Measurements from ENCODE around the gene GNB2. TPM values are rescaled to one million over a fixed set of nuclear protein-coding genes. Genes with fewer than 3 reads are reported as not detected.

Gene GNB2
- total RNA-seq, 1 donor from 2014 or later: 500 TPM

GRCh38 chr7:100682991-100683658, 9.6 kb downstream of the GNB2 start:
- Histone ChIP-seq H3K36me3 (peaks cover 77 to 91% of the 10 kb centered on the region in 2 donors), H3K4me1 (peaks cover 0 to 4% of the 10 kb centered on the region in 2 donors), H3K4me3 (no peak overlapping the region), H3K27me3 (no peaks in the 10 kb centered on the region), H3K27ac (no peak overlapping the region), H3K9me3 (no peaks in the 10 kb centered on the region)
- intact Hi-C loops (cut with DNase I): no loop called here
- no peak for TF ChIP-seq CTCF (IDR thresholded peaks at IDR 0.05)
- DNase-seq (ENCODE audit: low spot score in 2 of 2): no peak

GRCh38 chr7:100683659-100684533, 10.4 kb downstream of the GNB2 start:
- intact Hi-C loops (cut with DNase I): no loop called here
- no peaks in the 10 kb centered on the region for H3K9me3 ChIP-seq
- no peak overlapping the region for H3K4me3 ChIP-seq
- no peak for DNase-seq (ENCODE audit: low spot score in 2 of 2)
- H3K27ac ChIP-seq: no peak overlapping the region
- H3K27me3 ChIP-seq: no peaks in the 10 kb centered on the region
- no peak for TF ChIP-seq CTCF (IDR thresholded peaks at IDR 0.05)
- H3K36me3 ChIP-seq: peaks cover 78 to 91% of the 10 kb centered on the region in 2 donors
- peaks cover 0 to 2% of the 10 kb centered on the region in 2 donors for H3K4me1 ChIP-seq

GRCh38 chr7:100684534-100685042, 11.0 kb downstream of the GNB2 start:
- Histone ChIP-seq H3K27me3 (no peaks in the 10 kb centered on the region), H3K4me3 (no peak overlapping the region), H3K9me3 (no peaks in the 10 kb centered on the region), H3K4me1 (peaks cover 0 to 2% of the 10 kb centered on the region in 2 donors), H3K36me3 (peaks cover 76 to 86% of the 10 kb centered on the region in 2 donors), H3K27ac (no peak overlapping the region)
- intact Hi-C loops (cut with DNase I): no loop called here
- TF ChIP-seq CTCF (IDR thresholded peaks at IDR 0.05): no peak
- no peak for DNase-seq (ENCODE audit: low spot score in 2 of 2)

GRCh38 chr7:100685049-100685605, 11.6 kb downstream of the GNB2 start:
- no peak overlapping the region for H3K27ac ChIP-seq
- TF ChIP-seq CTCF (IDR thresholded peaks at IDR 0.05): no peak
- intact Hi-C loops (cut with DNase I): no loop called here
- peaks cover 0 to under 1% of the 10 kb centered on the region in 2 donors for H3K4me1 ChIP-seq
- H3K27me3 ChIP-seq: no peaks in the 10 kb centered on the region
- H3K9me3 ChIP-seq: no peaks in the 10 kb centered on the region
- no peak for DNase-seq (ENCODE audit: low spot score in 2 of 2)
- no peak overlapping the region for H3K4me3 ChIP-seq
- peaks cover 76 to 84% of the 10 kb centered on the region in 2 donors for H3K36me3 ChIP-seq

- intact Hi-C loops (cut with DNase I): no loop called here
- no peak overlapping the region for H3K4me3 ChIP-seq
- H3K27ac ChIP-seq: no peak overlapping the region
- H3K4me1 ChIP-seq: peaks cover 0 to 4% of the 10 kb centered on the region in 2 donors
- peaks cover 76 to 82% of the 10 kb centered on the region in 2 donors for H3K36me3 ChIP-seq
- H3K27me3 ChIP-seq: no peaks in the 10 kb centered on the region
- no peak for TF ChIP-seq CTCF (IDR thresholded peaks at IDR 0.05)
- H3K9me3 ChIP-seq: no peaks in the 10 kb centered on the region
- DNase-seq (ENCODE audit: low spot score in 2 of 2): no peak
Observed at GRCh38 chr7:100685631-100686145, 12.1 kb downstream of the GNB2 start.

All from ascending aorta (tissue), 2 donors.